Testis (tissue), 3 donors: ENCODE measurements around the gene PRM3. TPM values are rescaled to one million over a fixed set of nuclear protein-coding genes. Genes with fewer than 3 reads are reported as not detected.
A peak's percentile ranks its signal among the peaks of the same experiment; 100 is the strongest.

Source experiments
- DNase-seq: peaks from one replicate; pipeline ENCODE4 v3.0.0-alpha.2; 2019
- H3K27ac ChIP-seq, 2 donors: fragments of 200-600 bp; sonication (generic); one replicate each; pipeline ENCODE4 v1.5.1; 2019
- H3K27me3 ChIP-seq: fragments of 200-600 bp; sonication (generic); one replicate; pipeline ENCODE4 v1.5.1; 2019
- H3K36me3 ChIP-seq: fragments of 200-600 bp; sonication (generic); one replicate; pipeline ENCODE4 v1.5.1; 2017; ENCODE audit warnings: low read depth; ENCODE audit errors: missing control alignments
- H3K4me1 ChIP-seq: fragments of 200-600 bp; sonication (generic); one replicate; pipeline ENCODE4 v1.5.1; 2019
- H3K4me3 ChIP-seq, 2 donors: fragments of 200-600 bp; sonication (generic); one replicate each; pipeline ENCODE4 v1.5.1; 2017 to 2019
- H3K9me3 ChIP-seq: fragments of 200-600 bp; sonication (generic); one replicate; pipeline ENCODE4 v1.5.1; 2017
- POLR2A ChIP-seq: fragments of 450-650 bp; IDR thresholded peaks from one replicate; pipeline ENCODE4 v1.6.1; 2017; ENCODE audit warnings: antibody characterized with exemption, mild to moderate bottlenecking, moderate library complexity
- WGBS, 2 donors: methylation state at CpG; one replicate each; pipeline ENCODE4 v1.1.5; 2018; 5-methylcytosine and 5-hydroxymethylcytosine counted together
- intact Hi-C: fragments of 100-400 bp; cut with DNase I; formaldehyde crosslinking; loops from one replicate; pipeline ENCODE4 v1.15.1; 2023; ENCODE audit warnings: low total_unique reads
- polyA plus RNA-seq: library from polyadenylated mRNA; stranded (reverse); fragments of 350-450 nt; fragmentation: Illumina TruSeq; extraction: RNeasy Lipid Tissue Mini Kit (QIAGEN cat#74804); gene quantifications from one replicate; pipeline ENCODE4 v1.2.3, GENCODE V29; 2014; ENCODE audit warnings: low read depth, low replicate concordance; ENCODE audit not compliant: insufficient read depth
- total RNA-seq, 2 donors: library from RNA; depleted of rRNA; stranded (reverse); fragments of >200 nt; gene quantifications; one replicate each; pipeline ENCODE4 v1.2.3, GENCODE V29; 2016
- TF ChIP-seq, protein P1 (sequence below), 3 experiments: fragments of 450-650 bp in 2 of 3; fragments of 200-600 bp in 1 of 3; sonication (generic) in 1 of 3; IDR thresholded peaks; one replicate each; pipeline ENCODE4 v1.5.1; 2016 to 2019; ENCODE audit warnings: antibody characterized with exemption in 3 of 3, mild to moderate bottlenecking in 2 of 3, moderate library complexity in 1 of 3

The PRM3 gene
- total and polyA plus RNA-seq, 3 donors from 2014 or later = 51.1 to 383 (median 109) TPM

DNA sequence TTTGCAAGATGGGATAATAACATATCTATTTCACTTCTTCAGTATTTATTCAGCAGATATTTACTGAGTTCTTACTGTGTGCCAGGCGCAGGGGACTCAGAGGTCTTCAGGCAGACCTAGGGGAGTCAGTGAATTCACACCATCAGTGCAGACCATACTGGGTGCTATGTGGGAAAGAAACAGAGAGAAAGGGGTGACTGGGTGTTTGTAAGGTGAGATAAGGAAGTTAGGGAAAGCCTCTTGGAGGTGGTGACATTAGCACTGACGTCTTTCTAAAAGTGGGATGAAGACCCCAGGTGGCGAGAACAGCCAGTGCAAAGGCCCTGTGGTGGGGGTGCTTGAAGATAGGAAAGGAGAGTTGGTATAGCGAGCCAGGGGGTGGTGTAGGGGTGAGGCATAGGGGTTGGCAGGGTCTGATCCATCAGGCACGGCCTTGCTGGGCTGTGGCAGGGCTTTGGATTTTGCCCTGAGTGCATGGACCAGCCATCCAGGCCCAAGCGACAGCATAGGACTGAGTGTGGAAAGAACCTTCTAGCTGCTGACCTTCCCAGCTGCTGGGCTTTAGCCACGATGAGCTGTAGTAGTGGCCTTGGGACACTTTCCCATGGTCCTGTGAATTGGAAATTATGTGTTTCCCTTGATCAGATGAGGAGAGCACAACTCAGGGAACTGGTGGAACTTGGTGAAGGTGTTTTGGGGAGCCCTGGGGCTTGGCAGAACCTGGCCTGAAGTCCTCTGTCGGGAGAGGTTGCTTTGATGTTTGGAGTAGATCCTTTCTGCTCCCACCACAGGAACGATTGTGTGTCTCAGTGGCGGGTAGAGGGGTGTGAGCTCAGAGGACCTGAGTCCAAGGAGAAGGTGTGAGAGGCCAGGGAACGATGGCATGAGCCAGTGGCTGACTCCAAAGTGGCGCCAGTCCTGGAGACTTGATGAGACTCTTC, 13.5 kb downstream of the PRM3 start:
- Histone ChIP-seq H3K27me3 (no peaks in the 10 kb centered on the region), H3K27ac (peak overlapping the region; percentile 39 to 56), H3K4me1 (peaks cover 16% of the 10 kb centered on the region), H3K36me3 (no peaks in the 10 kb centered on the region), H3K4me3 (no peak overlapping the region), H3K9me3 (no peaks in the 10 kb centered on the region)
- peak; percentile 60 for DNase-seq
- WGBS, 2 donors = 77 to 80% methylated on average over 12 of the region's 12 CpGs
- TF ChIP-seq POLR2A = no peak
- TF ChIP-seq, protein P1, sequence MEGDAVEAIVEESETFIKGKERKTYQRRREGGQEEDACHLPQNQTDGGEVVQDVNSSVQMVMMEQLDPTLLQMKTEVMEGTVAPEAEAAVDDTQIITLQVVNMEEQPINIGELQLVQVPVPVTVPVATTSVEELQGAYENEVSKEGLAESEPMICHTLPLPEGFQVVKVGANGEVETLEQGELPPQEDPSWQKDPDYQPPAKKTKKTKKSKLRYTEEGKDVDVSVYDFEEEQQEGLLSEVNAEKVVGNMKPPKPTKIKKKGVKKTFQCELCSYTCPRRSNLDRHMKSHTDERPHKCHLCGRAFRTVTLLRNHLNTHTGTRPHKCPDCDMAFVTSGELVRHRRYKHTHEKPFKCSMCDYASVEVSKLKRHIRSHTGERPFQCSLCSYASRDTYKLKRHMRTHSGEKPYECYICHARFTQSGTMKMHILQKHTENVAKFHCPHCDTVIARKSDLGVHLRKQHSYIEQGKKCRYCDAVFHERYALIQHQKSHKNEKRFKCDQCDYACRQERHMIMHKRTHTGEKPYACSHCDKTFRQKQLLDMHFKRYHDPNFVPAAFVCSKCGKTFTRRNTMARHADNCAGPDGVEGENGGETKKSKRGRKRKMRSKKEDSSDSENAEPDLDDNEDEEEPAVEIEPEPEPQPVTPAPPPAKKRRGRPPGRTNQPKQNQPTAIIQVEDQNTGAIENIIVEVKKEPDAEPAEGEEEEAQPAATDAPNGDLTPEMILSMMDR (IDR thresholded peaks at IDR 0.05) = no peak
- intact Hi-C loops = loop anchor here (5.0 kb wide), 1 partner anchor 288 kb away; no protein-coding TSS in a partner anchor

DNA sequence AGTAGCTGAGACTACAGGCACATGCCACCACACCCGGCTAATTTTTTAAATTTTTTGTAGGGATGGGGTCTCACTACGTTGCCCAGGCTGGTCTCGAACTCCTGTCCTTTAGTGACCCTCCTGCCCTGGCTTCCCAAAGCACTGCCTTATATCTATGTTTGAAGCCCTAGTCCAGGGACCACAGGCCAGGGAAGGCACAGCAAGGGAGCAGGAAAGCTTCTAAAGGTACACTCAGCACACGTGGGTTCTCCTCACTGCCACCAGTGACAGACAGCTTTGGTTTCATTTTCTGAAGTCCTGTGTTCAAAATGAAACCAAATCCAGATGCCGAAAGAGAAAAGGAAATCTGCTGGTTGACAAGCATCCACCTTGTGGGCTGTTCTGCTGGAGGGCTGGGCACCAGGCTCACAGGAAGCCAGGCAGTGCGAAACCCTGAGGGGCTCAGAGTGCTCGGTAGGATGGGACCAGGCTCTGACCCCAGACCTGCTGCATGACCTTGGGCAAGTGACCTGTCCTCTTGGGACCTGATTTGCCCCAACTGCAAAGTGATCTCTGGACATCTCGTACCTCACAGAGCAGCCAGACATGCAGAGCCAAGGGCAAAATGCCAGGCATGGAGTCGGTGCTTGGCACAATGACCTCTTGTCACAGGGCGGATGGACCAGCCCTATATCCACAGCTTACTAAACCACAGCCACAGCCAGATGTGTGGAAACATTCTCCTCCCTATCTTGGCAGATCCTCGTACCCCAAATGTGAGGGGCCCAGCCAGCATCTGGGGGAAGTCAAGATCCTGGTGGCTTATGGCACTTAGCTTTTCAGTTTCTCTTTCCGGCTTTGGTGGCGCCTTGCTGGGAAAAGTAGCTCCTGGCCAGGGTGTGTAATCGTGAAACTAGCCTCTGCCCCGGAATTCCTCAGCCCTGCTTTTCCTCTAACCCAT, 14.6 kb downstream of the PRM3 start:
- intact Hi-C loops = loop anchor here (5.0 kb wide), 1 partner anchor 287 kb away; no protein-coding TSS in a partner anchor
- Histone ChIP-seq H3K36me3 (no peaks in the 10 kb centered on the region), H3K4me1 (peaks cover 18% of the 10 kb centered on the region), H3K27me3 (no peaks in the 10 kb centered on the region), H3K4me3 (no peak overlapping the region), H3K9me3 (no peaks in the 10 kb centered on the region), H3K27ac (peak overlapping the region; percentile 28 to 56)
- peak; percentile 77 for DNase-seq
- TF ChIP-seq POLR2A = no peak
- TF ChIP-seq, protein P1 (IDR thresholded peaks at IDR 0.05) = no peak
- 39 to 42% methylated on average over 14 to 15 of the region's 15 CpGs for WGBS, 2 donors

DNA sequence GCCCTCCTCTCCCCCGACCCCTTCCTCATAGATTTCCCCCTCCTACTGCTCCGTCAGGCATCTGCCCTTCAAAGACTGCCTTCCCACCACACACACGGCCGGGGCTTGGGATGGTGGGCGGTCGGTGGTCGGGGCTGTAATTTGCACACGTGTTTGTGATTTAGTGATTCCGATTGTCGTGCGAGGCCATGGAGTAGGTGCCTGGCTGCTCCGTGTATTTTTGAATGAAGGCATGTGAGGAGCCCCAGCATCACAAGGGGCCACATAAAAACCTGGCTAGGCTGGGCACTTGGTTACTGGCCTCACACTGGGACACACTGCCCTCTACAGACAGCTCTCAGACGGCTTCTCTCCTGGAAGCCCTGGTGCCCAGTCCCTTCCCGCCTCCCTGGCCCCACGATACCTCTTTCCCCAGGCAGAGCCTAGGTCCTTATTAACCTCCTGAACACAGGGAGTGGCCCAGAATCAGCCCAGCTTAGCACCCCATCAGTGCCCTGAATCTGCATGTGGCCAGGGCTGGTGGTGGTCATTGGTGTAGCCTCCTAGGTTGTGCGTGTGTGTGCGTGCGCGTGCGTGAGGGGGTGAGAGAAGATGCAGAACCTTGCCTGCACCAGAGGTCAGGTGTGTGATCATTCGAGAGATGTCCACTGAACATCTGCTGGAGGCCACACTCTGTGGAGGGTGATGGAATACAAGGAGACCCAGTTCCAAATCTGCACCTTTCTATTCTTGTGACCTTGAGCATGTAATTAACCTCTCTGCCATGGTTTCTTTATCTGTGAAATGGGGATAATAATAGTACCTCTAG, 16.1 kb downstream of the PRM3 start:
- peaks cover 18% of the 10 kb centered on the region for H3K4me1 ChIP-seq
- peak overlapping the region in 1 of 2 donors; percentile 97 for H3K27ac ChIP-seq
- TF ChIP-seq, protein P1 (IDR thresholded peaks at IDR 0.05) = peak; percentile 58 to 65 (median 62)
- no peak for TF ChIP-seq POLR2A
- H3K4me3 ChIP-seq = peak overlapping the region; percentile 70 to 77
- 18 to 25% methylated on average over 16 to 21 of the region's 21 CpGs for WGBS, 2 donors
- H3K9me3 ChIP-seq = no peaks in the 10 kb centered on the region
- H3K36me3 ChIP-seq = no peaks in the 10 kb centered on the region
- peak; percentile 85 for DNase-seq
- H3K27me3 ChIP-seq = no peaks in the 10 kb centered on the region
- intact Hi-C loops = loop anchor here (5.0 kb wide), 1 partner anchor 285 kb away; no protein-coding TSS in a partner anchor

GRCh38 chr16:11256661-11257130, 16.7 kb downstream of the PRM3 start:
- peak; percentile 49 for DNase-seq
- Histone ChIP-seq H3K36me3 (no peaks in the 10 kb centered on the region), H3K4me1 (peaks cover 18% of the 10 kb centered on the region), H3K27ac (peak overlapping the region; percentile 84 to 97), H3K9me3 (no peaks in the 10 kb centered on the region), H3K4me3 (peak overlapping the region; percentile 70 to 77), H3K27me3 (no peaks in the 10 kb centered on the region)
- TF ChIP-seq, protein P1 (IDR thresholded peaks at IDR 0.05) = no peak
- TF ChIP-seq POLR2A = no peak
- 1% methylated on average over 32 of the region's 32 CpGs; no CpG with 5 or more reads in 1 of the 2 donors for WGBS, 2 donors
- intact Hi-C loops = loop anchor here (5.0 kb wide), 1 partner anchor 284 kb away; no protein-coding TSS in a partner anchor
